ENCODE data around the gene CPVL. TPM values are rescaled to one million over a fixed set of nuclear protein-coding genes. Genes with fewer than 3 reads are reported as not detected.

The CPVL gene
- total RNA-seq, 1 donor from 2014 or later, result 25.9 TPM

DNA sequence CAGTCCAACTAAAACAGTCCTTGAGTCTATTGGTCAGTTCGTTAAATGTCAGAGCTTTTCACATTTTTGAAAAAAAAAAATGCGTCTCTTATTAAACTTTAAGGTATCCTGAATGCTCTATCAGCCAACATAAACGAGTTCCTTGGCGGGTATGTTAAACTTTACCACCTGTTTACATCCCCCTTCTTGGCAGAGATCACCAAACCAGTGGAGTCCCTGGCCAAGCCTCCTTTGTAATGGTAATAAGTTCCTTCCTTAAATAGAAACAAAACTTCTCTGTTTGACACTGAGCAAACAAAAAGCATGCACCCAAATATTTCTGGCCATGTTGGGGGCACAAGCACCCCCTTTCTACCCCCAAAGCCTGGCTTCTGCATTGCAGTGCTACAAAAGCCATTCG lies 191.4 kb downstream of the CPVL start:
- Histone ChIP-seq H3K4me3 (ENCODE audit: low read depth, low read length) (no peak overlapping the region), H3K27me3 (ENCODE audit: control insufficient read depth, insufficient read depth, low read length) (peaks cover 38% of the 10 kb centered on the region), H3K36me3 (ENCODE audit: control insufficient read depth, insufficient read depth, low read length) (no peaks in the 10 kb centered on the region)
- DNase-seq (ENCODE audit: low read depth), result no peak
- TF ChIP-seq, protein P1, sequence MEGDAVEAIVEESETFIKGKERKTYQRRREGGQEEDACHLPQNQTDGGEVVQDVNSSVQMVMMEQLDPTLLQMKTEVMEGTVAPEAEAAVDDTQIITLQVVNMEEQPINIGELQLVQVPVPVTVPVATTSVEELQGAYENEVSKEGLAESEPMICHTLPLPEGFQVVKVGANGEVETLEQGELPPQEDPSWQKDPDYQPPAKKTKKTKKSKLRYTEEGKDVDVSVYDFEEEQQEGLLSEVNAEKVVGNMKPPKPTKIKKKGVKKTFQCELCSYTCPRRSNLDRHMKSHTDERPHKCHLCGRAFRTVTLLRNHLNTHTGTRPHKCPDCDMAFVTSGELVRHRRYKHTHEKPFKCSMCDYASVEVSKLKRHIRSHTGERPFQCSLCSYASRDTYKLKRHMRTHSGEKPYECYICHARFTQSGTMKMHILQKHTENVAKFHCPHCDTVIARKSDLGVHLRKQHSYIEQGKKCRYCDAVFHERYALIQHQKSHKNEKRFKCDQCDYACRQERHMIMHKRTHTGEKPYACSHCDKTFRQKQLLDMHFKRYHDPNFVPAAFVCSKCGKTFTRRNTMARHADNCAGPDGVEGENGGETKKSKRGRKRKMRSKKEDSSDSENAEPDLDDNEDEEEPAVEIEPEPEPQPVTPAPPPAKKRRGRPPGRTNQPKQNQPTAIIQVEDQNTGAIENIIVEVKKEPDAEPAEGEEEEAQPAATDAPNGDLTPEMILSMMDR (IDR thresholded peaks at IDR 0.05; ENCODE audit: insufficient read depth, low read length, poor library complexity, severe bottlenecking), result no peak

- Histone ChIP-seq H3K27me3 (ENCODE audit: control insufficient read depth, insufficient read depth, low read length) (peaks cover 38% of the 10 kb centered on the region), H3K4me3 (ENCODE audit: low read depth, low read length) (no peak overlapping the region), H3K36me3 (ENCODE audit: control insufficient read depth, insufficient read depth, low read length) (no peaks in the 10 kb centered on the region)
- DNase-seq (ENCODE audit: low read depth), result no peak
- TF ChIP-seq, protein P1 (IDR thresholded peaks at IDR 0.05; ENCODE audit: insufficient read depth, low read length, poor library complexity, severe bottlenecking), result no peak
These were observed 191.9 kb downstream of the CPVL start for GRCh38 chr7:28954471-28954870.

DNA sequence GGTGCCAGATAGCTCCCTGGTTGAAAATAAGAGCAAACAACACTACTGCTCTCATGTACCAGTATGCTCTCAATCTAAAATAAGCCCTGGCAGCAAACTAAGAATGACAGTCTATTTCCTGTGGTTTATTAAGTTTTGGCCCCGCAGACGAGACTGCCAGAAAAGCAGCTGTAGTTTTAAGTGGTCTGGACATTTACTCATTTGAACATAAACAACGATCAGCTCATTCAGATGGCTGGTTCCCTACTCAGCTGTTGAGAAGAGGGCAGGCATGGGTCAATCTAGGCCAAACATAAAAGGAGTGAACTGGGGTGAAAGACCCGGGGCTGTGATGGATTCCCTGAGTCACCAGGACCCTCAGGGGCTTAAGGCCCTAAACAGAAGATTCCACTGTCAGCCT lies 192.7 kb downstream of the CPVL start:
- Histone ChIP-seq H3K36me3 (ENCODE audit: control insufficient read depth, insufficient read depth, low read length) (no peaks in the 10 kb centered on the region), H3K27me3 (ENCODE audit: control insufficient read depth, insufficient read depth, low read length) (peaks cover 36% of the 10 kb centered on the region), H3K4me3 (ENCODE audit: low read depth, low read length) (no peak overlapping the region)
- TF ChIP-seq, protein P1 (IDR thresholded peaks at IDR 0.05; ENCODE audit: insufficient read depth, low read length, poor library complexity, severe bottlenecking), result no peak
- DNase-seq (ENCODE audit: low read depth), result no peak

Other genes starting within 250 kb of the CPVL start
- 0.75 and 1.3 TPM in 2 replicates for gene TRIL, start 188.2 kb downstream of the CPVL start, total RNA-seq
- gene CHN2, start 48.2 kb upstream of the CPVL start, total RNA-seq, result 3.6 and 5.7 TPM in 2 replicates

Measured in kidney epithelial cell (primary cell).